ENCODE measurements around the gene SLC10A3.

DNA sequence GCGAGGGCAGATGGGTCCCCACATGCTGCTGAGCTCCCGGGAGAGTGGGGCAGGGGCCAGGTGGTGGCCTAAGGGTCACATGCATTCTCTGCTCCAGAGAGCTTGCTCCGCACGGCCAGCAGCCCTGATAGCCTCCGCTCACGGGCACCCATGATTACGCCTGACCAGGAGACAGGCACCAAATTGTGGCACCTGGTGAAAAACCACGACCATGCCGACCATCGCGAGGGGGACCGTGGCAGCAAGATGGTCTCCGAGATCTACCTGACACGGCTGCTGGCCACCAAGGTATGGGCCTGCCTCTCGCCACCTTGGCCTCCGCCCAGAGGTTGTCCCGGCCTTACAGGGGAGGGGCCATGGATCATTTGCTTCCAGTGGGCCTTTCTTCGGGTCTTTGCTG is 20.5 kb downstream of the SLC10A3 start:
- TF ChIP-seq, protein P1, sequence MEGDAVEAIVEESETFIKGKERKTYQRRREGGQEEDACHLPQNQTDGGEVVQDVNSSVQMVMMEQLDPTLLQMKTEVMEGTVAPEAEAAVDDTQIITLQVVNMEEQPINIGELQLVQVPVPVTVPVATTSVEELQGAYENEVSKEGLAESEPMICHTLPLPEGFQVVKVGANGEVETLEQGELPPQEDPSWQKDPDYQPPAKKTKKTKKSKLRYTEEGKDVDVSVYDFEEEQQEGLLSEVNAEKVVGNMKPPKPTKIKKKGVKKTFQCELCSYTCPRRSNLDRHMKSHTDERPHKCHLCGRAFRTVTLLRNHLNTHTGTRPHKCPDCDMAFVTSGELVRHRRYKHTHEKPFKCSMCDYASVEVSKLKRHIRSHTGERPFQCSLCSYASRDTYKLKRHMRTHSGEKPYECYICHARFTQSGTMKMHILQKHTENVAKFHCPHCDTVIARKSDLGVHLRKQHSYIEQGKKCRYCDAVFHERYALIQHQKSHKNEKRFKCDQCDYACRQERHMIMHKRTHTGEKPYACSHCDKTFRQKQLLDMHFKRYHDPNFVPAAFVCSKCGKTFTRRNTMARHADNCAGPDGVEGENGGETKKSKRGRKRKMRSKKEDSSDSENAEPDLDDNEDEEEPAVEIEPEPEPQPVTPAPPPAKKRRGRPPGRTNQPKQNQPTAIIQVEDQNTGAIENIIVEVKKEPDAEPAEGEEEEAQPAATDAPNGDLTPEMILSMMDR (IDR thresholded peaks at IDR 0.05), result no peak
- no peak for TF ChIP-seq POLR2A (IDR thresholded peaks at IDR 0.05)
